Epithelial cell of proximal tubule (primary cell): ENCODE data around the gene LRBA. TPM values are rescaled to one million over a fixed set of nuclear protein-coding genes. Genes with fewer than 3 reads are reported as not detected.
"Not testable (repeated sequence)": the region's sequence is repeated elsewhere in the genome, so short reads cannot be mapped to it uniquely, and the experiment has no call there.

Experiments
- DNase-seq: peaks from one replicate; pipeline ENCODE4 v3.0.0-alpha.2; 2011; ENCODE audit warnings: low read depth
- H3K4me3 ChIP-seq: 2 replicates; pipeline ENCODE4 v1.5.1; 2011; ENCODE audit warnings: low read depth, mild to moderate bottlenecking, low read length
- CTCF ChIP-seq: conservative IDR thresholded peaks from 2 replicates; pipeline ENCODE4 v1.5.1; 2012; ENCODE audit warnings: low read depth, mild to moderate bottlenecking, low read length
- total RNA-seq: library from RNA; depleted of rRNA; stranded (reverse); fragments of >200 nt; gene quantifications from 2 replicates; pipeline ENCODE4 v1.2.3, GENCODE V29; 2015

LRBA gene
- total RNA-seq, 1 donor from 2014 or later = 58.9 TPM

GRCh38 chr4:150934022-150934421, 81.1 kb downstream of the LRBA start:
- H3K4me3 ChIP-seq = no peak overlapping the region
- no peak for TF ChIP-seq CTCF
- DNase-seq = no peak

- no peak for TF ChIP-seq CTCF
- no peak overlapping the region for H3K4me3 ChIP-seq
- no peak for DNase-seq
Measured at GRCh38 chr4:150931796-150932195, 83.3 kb downstream of the LRBA start.

GRCh38 chr4:150931005-150931404, 84.1 kb downstream of the LRBA start:
- TF ChIP-seq CTCF = no peak
- DNase-seq = no peak
- no peak overlapping the region for H3K4me3 ChIP-seq

- no peak for TF ChIP-seq CTCF
- H3K4me3 ChIP-seq = no peak overlapping the region
- DNase-seq = no peak
Measured at GRCh38 chr4:150923945-150924344, 91.1 kb downstream of the LRBA start.

GRCh38 chr4:150921486-150921885, 93.6 kb downstream of the LRBA start:
- not testable (repeated sequence) for H3K4me3 ChIP-seq, DNase-seq

- DNase-seq, H3K4me3 ChIP-seq: not testable (repeated sequence)
Measured at GRCh38 chr4:150918562-150918961, 96.5 kb downstream of the LRBA start.

- no peak overlapping the region for H3K4me3 ChIP-seq
- DNase-seq = no peak
- no peak for TF ChIP-seq CTCF
Measured at GRCh38 chr4:150911326-150911725, 103.8 kb downstream of the LRBA start.

- H3K4me3 ChIP-seq = no peak overlapping the region
- no peak for TF ChIP-seq CTCF
- no peak for DNase-seq
Measured at GRCh38 chr4:150909116-150909515, 106.0 kb downstream of the LRBA start.
